Spleen (tissue), 11 donors: ENCODE data around the gene PICALM. TPM values are rescaled to one million over a fixed set of nuclear protein-coding genes. Genes with fewer than 3 reads are reported as not detected.

Experiments
- DNase-seq: peaks from one replicate; pipeline ENCODE4 v3.0.0-alpha.2; 2020
- H3K27ac ChIP-seq, 8 donors: fragments of 200-600 bp; sonication (generic) in 7 of 8; 1 replicate in 4 of 8; 2 replicates in 4 of 8; pipeline versions ENCODE4 v1.5.0 to v1.8.0; 2016 to 2021; ENCODE audit warnings: inconsistent platforms in 4 of 8, mild to moderate bottlenecking in 4 of 8, moderate library complexity in 1 of 8
- H3K27me3 ChIP-seq, 7 donors: fragments of 200-600 bp; sonication (generic) in 6 of 7; replicated peaks in 1 of 7; 1 replicate in 4 of 7; 2 replicates in 3 of 7; pipeline versions ENCODE4 v1.5.0 to v1.8.0; 2016 to 2021; ENCODE audit warnings: inconsistent platforms in 3 of 7, mild to moderate bottlenecking in 1 of 7
- H3K36me3 ChIP-seq, 6 donors: fragments of 200-600 bp; sonication (generic) in 5 of 6; 1 replicate in 4 of 6; 2 replicates in 2 of 6; pipeline versions ENCODE4 v1.5.0 to v1.8.0; 2016 to 2021; ENCODE audit warnings: inconsistent platforms in 2 of 6
- H3K4me1 ChIP-seq, 6 donors: fragments of 200-600 bp; sonication (generic) in 5 of 6; 1 replicate in 3 of 6; 2 replicates in 3 of 6; pipeline versions ENCODE4 v1.5.0 to v1.8.0; 2016 to 2021; ENCODE audit warnings: inconsistent platforms in 3 of 6
- H3K4me3 ChIP-seq, 8 donors: fragments of 200-600 bp; sonication (generic) in 7 of 8; 1 replicate in 4 of 8; 2 replicates in 4 of 8; pipeline versions ENCODE4 v1.5.0 to v1.8.0; 2016 to 2021; ENCODE audit warnings: inconsistent platforms in 4 of 8, mild to moderate bottlenecking in 4 of 8, moderate library complexity in 2 of 8
- H3K9me3 ChIP-seq, 8 donors: fragments of 200-600 bp; sonication (generic) in 7 of 8; 1 replicate in 4 of 8; 2 replicates in 4 of 8; pipeline versions ENCODE4 v1.5.0 to v1.8.0; 2016 to 2021; ENCODE audit warnings: inconsistent platforms in 4 of 8
- CTCF ChIP-seq, 11 experiments: fragments of 200-600 bp in 7 of 11; fragments of 450-650 bp in 4 of 11; sonication (generic) in 4 of 11; IDR thresholded peaks in 8 of 11; conservative IDR thresholded peaks in 3 of 11; 1 replicate in 7 of 11; 2 replicates in 4 of 11; pipeline versions ENCODE4 v1.4.0 to v1.8.0; 2016 to 2021; ENCODE audit warnings: antibody characterized with exemption in 11 of 11, inconsistent platforms in 4 of 11, mild to moderate bottlenecking in 1 of 11
- POLR2A ChIP-seq, 3 donors: fragments of 450-650 bp; IDR thresholded peaks; one replicate each; pipeline ENCODE4 v1.5.1; 2017; ENCODE audit warnings: antibody characterized with exemption in 3 of 3, mild to moderate bottlenecking in 1 of 3
- POLR2AphosphoS5 ChIP-seq, 3 donors: sonication (generic); formaldehyde crosslinking; IDR thresholded peaks; one replicate each; pipeline ENCODE4 v1.5.1; 2017; ENCODE audit warnings: antibody characterized with exemption in 3 of 3
- WGBS, 5 donors: extraction: QIAGEN DNeasy Blood & Tissue Kit in 3 of 5; methylation state at CpG; one replicate each; pipeline versions ENCODE4 v1.1.5 to v1.1.7; 2013 to 2018; 5-methylcytosine and 5-hydroxymethylcytosine counted together
- intact Hi-C: fragments of 100-400 bp; cut with DNase I; formaldehyde crosslinking; loops from one replicate; pipeline ENCODE4 v1.15.0; 2023; ENCODE audit warnings: low total_unique reads
- polyA plus RNA-seq, 3 donors: library from polyadenylated mRNA; stranded (reverse); fragments of 200-250 nt; gene quantifications; one replicate each; pipeline ENCODE4 v1.2.1, GENCODE V29; 2013
- total RNA-seq, 7 donors: library from RNA; depleted of rRNA in 3 of 7; stranded (reverse); fragments of >200 nt in 3 of 7; fragmentation: NEBNext Ultra II Directional in 4 of 7; extraction: Animal tissue kit (Norgen Biotek cat#: 25700) in 4 of 7; gene quantifications; one replicate each; pipeline versions ENCODE4 v1.1.0 to v1.2.1, GENCODE V29; 2016 to 2021
- donor health status: healthy with polysubstance abuse.
- donor health status: DM: no; HTN: no; CAD: no; lungs with moderate emphysema.
- donor health status: DM: no; HTN: no; CAD: no.
- donor health status: Bipolar disorder and iron deficiency.
- donor health status: healthy.
- donor health status: DM: no; HTN: no; CAD: no.
- donor health status: DM: yes; HTN: yes; CAD: no.

Gene PICALM
- total and polyA plus RNA-seq, 10 donors = 42.9 to 500 (median 288) TPM

GRCh38 chr11:86117001-86117711 is 48.3 kb upstream of the PICALM start:
- Histone ChIP-seq H3K27me3 (no peaks in the 10 kb centered on the region), H3K4me1 (peaks cover 0 to 22% (median 0%) of the 10 kb centered on the region in 6 donors), H3K4me3 (no peak overlapping the region), H3K36me3 (no peaks in the 10 kb centered on the region), H3K27ac (no peak overlapping the region), H3K9me3 (no peaks in the 10 kb centered on the region)
- no peak for DNase-seq
- TF ChIP-seq CTCF (IDR thresholded peaks at IDR 0.05 in 8 of 11, conservative IDR thresholded peaks at IDR 0.05 in 3 of 11) (no peak), POLR2AphosphoS5 (IDR thresholded peaks at IDR 0.05) (no peak), POLR2A (IDR thresholded peaks at IDR 0.05) (no peak)
- WGBS, 5 donors = 65 to 90% (median 82%) methylated on average over 5 of the region's 5 CpGs
- intact Hi-C loops = no loop called here

- WGBS, 5 donors = 55 to 80% (median 68%) methylated on average over 4 of the region's 4 CpGs
- H3K4me3 ChIP-seq = no peak overlapping the region
- no peak for DNase-seq
Measured at GRCh38 chr11:86116386-86116726, 47.5 kb upstream of the PICALM start.

GRCh38 chr11:86115542-86116385 is 46.9 kb upstream of the PICALM start:
- TF ChIP-seq POLR2A (IDR thresholded peaks at IDR 0.05) = no peak
- TF ChIP-seq POLR2AphosphoS5 (IDR thresholded peaks at IDR 0.05) = no peak
- TF ChIP-seq CTCF (IDR thresholded peaks at IDR 0.05 in 8 of 11, conservative IDR thresholded peaks at IDR 0.05 in 3 of 11) = no peak
- Histone ChIP-seq H3K36me3 (no peaks in the 10 kb centered on the region), H3K4me3 (no peak overlapping the region), H3K27ac (no peak overlapping the region), H3K4me1 (peaks cover 0 to 22% (median 0%) of the 10 kb centered on the region in 6 donors), H3K27me3 (no peaks in the 10 kb centered on the region), H3K9me3 (no peaks in the 10 kb centered on the region)
- intact Hi-C loops = no loop called here
- DNase-seq = no peak
- 66 to 83% (median 78%) methylated on average over 3 of the region's 3 CpGs for WGBS, 5 donors

More at GRCh38 chr11:86116386-86116726, 47.5 kb upstream of the PICALM start:
- TF ChIP-seq POLR2A (IDR thresholded peaks at IDR 0.05) (no peak), POLR2AphosphoS5 (IDR thresholded peaks at IDR 0.05) (no peak), CTCF (IDR thresholded peaks at IDR 0.05 in 8 of 11, conservative IDR thresholded peaks at IDR 0.05 in 3 of 11) (no peak)
- no peaks in the 10 kb centered on the region for H3K9me3 ChIP-seq
- H3K4me1 ChIP-seq = peaks cover 0 to 22% (median 0%) of the 10 kb centered on the region in 6 donors
- H3K36me3 ChIP-seq = no peaks in the 10 kb centered on the region
- no peaks in the 10 kb centered on the region for H3K27me3 ChIP-seq
- intact Hi-C loops = no loop called here
- H3K27ac ChIP-seq = no peak overlapping the region
